ENCODE data around the gene ZNF181. TPM values are rescaled to one million over a fixed set of nuclear protein-coding genes. Genes with fewer than 3 reads are reported as not detected.

ZNF181 gene
- total and polyA plus RNA-seq, 2 of the 8 experiments (the other 6 are each of a cell fraction or from before 2014, with no cell fraction given), result 2.8 to 7.5 TPM

- TF ChIP-seq KDM5A (IDR thresholded peaks at IDR 0.05; ENCODE audit: low read length) (no peak), USF2 (IDR thresholded peaks at IDR 0.05; ENCODE audit: low read length) (0 out of 2 replicates have a peak, but pooled peaks have one; percentile 4), SP1 (IDR thresholded peaks at IDR 0.05; ENCODE audit: low read depth, low read length) (no peak), MAFK (IDR thresholded peaks at IDR 0.05; ENCODE audit: low read depth, low read length) (no peak), NRF1 (IDR thresholded peaks at IDR 0.05; ENCODE audit: low read depth, low read length) (no peak), RAD21 (IDR thresholded peaks at IDR 0.05 in 1 of 2, conservative IDR thresholded peaks at IDR 0.05 in 1 of 2; ENCODE audit: low read depth in 2 of 2, low read length in 2 of 2) (peak; percentile 89 to 90)
- TF ChIP-seq, protein P1, sequence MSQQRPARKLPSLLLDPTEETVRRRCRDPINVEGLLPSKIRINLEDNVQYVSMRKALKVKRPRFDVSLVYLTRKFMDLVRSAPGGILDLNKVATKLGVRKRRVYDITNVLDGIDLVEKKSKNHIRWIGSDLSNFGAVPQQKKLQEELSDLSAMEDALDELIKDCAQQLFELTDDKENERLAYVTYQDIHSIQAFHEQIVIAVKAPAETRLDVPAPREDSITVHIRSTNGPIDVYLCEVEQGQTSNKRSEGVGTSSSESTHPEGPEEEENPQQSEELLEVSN (IDR thresholded peaks at IDR 0.05), result peak; percentile 56; the same call in 1 of the 2 replicates
Measured at GRCh38 chr19:34712395-34713261, 21.4 kb upstream of the ZNF181 start (continued).
